NK-92 (cell line): ENCODE measurements around the gene PLEKHN1.
"Not testable (repeated sequence)": the region's sequence is repeated elsewhere in the genome, so short reads cannot be mapped to it uniquely, and the experiment has no call there.

ENCODE experiments used
- DNase-seq: peaks from one replicate; lab custom pipeline; 2025; ENCODE audit not compliant: unreplicated experiment; lab: John Stamatoyannopoulos, UW

PLEKHN1 gene

DNA sequence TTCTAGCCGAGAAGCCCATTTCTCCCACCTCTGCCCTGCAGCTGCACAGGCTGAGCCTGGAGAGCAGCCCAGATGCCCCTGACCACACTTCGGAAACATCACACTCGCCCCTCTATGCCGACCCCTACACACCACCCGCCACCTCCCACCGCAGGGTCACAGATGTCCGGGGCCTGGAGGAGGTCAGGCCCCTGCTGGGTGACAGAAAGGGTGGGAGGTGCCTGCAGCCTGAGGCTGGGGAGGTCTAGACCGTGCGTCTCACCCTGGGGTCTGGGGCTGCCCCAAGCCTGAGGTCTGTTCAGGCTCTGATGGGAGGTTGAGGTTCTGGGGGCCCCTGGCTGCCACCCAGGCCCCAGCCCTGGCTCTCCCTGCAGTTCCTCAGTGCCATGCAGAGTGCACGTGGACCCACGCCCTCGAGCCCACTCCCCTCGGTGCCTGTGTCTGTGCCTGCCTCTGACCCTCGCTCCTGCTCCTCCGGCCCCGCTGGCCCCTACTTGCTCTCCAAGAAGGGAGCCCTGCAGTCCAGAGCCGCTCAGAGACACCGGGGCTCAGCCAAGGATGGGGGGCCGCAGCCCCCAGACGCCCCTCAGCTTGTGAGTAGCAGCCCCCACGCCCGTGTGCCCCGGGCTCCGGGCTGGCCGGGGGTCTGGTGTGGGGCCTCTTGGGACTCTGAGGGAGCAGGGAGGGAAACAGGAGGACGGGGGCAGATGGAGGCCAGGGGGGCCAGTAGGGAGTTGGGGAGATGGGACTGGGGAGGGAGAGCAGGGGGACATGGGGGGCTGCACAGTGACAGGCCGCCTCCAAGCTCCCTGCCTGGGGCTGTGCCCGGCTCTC is 7.4 kb downstream of the PLEKHN1 start:
- DNase-seq: no peak

DNA sequence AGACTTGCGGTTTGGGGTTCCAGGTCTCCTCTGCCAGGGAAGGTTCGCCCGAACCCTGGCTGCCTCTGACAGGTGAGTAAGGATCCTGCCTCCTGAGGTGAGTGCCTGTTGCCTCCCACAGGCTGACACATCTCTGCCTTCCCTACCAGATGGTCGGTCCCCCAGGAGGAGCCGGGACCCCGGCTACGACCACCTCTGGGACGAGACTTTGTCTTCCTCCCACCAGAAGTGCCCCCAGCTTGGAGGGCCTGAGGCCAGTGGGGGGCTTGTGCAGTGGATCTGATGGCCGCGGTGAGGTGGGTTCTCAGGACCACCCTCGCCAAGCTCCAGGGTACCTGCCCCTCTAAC is 8.0 kb downstream of the PLEKHN1 start:
- DNase-seq: no peak

DNA sequence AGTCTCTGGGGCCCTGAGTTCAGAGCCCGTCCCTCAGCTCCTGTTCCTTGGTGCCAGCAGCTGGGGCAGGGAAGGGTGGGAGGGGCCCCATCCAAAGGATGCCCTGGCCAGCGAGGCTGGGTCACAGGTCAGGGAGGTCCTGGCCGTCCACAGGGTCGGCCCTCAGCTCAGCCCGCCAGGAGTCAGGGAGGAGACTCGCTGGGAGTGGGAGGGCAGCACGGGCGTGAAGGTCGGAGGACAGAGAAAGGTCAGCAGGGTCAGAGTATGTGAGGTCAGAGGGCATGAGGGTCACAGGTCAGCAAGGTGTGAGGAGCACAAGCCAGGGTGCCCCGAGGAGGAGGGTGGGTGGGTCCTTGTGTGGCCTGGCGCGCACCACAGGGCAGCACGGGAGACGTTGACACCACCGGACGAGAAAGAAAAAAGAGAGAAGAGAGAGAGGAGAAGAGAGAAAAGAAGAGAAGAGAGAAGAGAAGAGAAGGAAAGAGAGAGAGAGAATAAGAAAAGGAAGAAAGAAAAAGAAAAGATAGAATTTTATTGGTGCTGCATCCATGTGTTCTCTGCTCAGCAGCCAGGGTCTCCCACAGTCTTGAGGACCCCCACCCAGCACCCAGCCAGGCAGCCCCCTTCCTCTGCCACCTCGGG is 8.5 kb downstream of the PLEKHN1 start:
- DNase-seq: no peak

DNA sequence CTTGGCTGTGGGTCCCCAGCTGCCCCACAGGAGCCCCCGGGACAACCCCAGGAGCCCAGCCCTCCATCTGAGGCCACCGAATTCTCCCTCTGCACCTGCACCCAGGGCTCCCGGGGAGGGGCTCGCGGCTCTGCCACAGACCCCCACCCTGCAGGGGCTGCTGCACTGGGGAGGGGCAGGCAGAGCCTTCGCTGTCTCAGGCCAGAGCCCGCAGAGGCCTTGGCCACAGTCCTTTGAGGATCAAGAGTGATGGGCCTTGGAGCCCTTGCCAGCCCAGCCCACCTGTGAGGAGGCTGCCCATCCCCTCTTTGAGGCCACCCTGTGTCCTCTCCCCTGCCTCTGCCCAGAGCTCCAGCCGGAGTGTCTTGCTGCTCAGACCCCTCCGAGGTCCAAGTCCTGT is 9.1 kb downstream of the PLEKHN1 start:
- DNase-seq: no peak

DNA sequence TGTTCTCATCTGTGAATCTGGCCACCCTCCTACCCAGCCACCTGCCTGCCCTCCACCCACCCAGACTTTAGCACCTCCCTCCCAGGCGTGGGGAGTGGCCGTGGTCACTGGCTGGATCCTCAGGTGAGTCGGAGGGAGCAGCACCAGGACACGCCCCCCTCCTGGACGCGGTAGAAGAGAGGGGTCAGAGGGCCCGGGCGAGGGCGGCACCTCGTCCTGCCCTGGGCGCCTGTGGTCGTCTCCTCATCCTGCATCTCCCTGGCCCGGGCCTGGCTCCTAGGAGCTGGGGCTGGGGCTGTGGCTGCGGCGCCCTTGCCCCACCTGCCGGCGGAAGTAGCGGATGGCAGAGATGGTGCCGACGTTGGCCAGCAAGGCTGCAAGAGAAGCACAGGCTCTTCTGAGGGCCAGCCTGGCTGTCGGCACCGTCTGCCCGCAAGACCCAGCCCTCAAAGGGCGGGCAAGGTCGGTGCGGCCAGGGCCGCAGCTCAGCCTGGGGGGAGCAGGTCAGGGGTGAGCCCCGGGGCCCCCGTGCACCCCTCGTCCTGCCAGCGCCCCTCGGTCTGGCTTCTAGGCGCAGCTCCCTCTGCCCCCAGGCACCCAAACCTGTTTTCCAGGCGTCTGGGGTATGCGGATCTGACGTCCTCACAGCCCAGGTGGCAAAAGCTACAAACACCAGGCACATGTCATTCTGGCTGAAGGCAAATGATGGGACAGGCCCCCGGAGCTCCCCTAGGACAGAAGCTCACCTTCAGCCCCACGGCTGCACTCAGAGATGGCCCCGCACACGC is 9.8 kb downstream of the PLEKHN1 start:
- no peak for DNase-seq

DNA sequence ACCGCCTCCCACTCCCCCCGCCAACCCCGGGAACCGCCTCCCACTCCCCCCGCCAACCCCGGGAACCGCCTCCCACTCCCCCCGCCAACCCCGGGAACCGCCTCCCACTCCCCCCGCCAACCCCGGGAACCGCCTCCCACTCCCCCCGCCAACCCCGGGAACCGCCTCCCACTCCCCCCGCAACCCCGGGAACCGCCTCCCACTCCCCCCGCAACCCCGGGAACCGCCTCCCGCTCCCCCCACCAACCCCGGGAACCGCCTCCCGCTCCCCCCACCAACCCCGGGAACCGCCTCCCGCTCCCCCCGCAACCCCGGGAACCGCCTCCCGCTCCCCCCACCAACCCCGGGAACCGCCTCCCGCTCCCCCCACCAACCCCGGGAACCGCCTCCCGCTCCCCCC is 10.5 kb downstream of the PLEKHN1 start:
- DNase-seq: not testable (repeated sequence)

DNA sequence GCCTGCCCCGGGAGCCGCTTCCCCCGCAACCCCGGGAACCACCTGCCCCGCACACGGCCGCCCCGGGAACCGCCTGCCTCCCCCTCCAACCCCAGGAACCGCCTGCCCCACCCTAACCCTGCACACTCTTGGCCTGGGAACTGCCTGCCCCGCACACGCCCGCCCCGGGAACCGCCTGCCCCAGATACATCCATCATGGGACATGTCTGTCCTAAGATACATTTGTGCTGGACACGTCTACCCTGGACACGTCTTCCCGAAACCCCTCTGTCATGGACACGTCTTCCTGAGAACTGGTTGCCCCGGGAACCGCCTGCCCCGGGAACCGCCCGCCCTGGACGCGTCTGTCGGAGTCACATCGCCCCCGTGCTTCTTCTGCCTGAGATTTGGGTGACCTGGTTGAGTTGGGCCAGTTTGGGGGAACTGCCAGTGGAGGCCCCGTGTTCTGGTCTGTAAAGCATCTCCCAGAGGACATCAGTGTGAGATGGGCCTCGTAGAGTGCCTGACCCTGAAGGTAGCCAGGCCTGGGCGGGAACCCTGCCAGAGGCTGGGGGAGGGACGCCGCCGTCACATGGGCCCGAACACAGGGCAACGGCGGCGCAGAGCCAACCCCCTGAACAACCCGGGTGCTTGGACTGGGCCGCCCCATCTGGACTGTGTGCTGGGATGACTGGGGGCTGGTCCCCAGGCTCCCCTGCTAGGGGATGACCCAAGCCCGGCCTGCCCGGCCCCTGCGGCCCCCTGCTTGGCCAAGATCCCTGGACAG is 12.0 kb downstream of the PLEKHN1 start:
- DNase-seq: no peak

DNA sequence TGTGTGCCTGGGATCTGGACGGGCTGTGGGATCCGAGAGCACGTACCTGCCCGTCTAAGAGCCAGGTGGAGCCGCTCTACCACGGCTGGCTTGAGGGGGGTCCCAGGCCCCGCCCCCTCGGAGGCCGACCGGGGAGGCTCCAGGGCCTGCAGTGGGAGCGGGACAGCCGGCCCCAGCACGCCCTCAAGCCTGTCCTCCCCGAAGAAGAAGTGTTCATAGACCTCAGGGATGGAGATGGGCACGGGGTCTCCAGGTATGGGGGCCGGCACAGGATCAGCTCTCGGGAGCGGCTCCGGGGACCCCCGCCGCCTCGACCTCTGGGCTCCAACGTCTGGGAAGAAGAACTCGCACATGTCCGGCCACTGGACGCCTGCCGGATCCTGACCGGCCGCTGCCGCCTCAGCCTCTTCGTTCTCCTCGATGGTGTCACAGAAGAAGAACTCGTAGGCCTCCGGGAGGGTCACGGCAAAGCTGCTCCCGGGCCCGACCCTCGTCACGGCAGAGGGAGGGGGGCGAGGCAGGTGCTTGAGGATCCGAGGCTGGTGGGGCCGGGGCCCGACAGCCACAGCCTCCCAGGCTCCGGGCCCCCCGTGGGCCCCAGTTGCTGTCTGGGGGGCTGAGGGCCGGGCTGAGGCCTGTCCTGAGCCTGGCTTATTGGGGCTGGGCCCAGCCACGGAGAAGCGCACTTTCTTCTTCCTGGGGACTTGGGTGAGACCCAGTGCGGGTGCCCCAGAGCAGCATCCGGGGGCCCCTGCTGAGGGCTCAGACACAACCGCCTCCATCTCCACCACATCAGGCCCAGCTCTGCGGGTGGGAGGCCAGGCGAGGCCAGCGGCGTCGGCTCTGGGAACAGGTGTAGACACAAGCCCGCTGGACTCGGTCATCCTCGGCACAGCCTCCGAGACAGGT is 12.8 kb downstream of the PLEKHN1 start:
- DNase-seq: no peak

DNA sequence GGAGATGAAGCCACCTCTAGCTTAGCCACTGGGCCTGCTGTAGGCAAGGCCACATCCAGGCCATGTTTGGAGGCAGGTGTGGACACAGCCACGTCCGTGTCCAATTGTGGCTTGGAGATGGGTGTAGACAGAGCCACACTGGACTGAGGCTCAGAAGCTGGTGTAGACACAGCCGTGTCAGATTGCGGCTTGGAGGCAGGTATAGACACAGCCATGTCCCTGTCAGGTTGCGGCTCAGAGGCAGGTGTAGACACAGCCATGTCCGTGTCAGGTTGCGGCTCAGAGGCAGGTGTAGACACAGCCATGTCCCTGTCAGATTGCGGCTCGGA is 13.4 kb downstream of the PLEKHN1 start:
- no peak for DNase-seq

DNA sequence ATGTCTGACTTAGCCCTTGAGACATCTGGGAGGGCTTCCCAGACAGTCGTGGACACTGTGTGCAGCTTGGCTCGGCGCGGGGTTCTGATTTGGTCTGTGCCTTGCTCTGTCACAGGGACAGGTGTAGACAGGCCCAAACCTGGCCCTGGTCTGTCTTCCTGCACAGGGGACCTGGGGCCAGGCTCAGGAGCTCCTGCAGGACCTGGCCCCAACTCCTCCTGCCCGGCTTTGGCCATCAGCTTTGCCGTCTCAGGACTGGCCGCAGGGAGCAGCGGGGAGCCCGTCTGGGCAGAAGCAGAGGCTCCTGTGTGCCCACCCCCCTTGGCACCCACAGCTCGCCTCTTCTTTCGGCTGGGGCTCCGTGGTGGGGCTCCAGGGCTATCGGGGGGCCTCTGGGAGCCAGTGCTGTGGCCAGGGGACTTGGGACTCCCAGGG is 13.9 kb downstream of the PLEKHN1 start:
- DNase-seq: no peak

DNA sequence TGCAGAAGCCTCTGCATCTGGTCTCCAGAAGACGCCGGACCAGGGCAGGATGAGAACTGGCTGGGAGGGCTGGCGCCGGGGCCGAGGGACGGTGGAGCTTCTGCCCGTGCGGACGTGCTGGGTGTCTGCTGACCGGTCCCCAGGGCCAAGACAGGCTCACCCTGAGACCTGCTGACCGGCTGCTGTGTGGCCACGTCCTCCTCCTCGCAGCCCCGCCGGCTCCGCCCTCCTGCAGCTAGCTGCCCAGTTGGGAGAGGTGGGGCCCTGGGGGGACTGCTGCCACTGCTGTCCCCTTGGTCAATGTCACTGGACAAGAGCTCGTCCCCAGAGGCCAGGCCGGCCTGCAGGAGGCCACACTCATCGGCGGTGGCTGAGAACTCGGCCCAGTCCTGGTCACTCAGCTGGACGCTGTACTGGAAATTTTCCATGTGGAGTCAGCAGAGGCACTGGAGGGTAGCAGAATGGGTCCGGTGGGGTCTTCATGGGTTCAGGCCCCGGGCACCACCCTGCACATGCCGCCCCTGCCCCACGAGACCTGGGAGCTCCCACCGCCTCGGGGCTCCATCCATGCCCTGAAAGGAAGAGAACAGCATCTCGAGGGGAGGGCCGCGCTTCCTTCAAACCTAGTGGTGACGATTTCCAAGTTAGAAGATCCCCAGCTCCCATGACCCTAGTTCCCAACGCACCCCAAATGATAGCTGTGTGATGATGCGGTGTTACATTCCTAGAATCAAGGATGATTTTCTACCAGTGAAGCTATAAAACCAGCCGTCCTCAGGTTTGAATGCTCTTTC is 14.5 kb downstream of the PLEKHN1 start:
- DNase-seq: no peak

DNA sequence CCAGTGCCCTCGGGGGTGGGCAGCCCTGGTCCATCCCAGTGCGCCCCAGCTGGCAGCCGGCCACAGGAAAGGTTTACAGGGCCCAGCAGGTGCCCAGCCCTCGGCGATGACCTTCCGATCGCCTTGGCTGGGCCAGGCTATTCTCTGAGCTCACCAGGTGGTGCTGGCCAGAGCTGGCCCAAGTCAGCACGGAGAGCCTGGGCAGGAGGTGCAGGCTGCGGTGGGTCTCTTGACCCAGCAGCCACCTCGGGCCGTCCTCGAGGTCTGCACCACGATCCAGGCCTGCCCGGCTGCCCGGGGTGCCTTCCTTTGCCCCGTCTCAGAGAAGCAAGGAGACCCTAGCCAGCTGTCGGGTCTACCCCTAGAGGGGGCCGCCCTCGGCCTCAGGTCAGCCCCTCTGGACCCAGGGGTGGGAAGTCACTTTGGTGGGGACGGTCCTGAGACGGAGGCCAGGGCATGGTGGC is 15.2 kb downstream of the PLEKHN1 start:
- DNase-seq: no peak

DNA sequence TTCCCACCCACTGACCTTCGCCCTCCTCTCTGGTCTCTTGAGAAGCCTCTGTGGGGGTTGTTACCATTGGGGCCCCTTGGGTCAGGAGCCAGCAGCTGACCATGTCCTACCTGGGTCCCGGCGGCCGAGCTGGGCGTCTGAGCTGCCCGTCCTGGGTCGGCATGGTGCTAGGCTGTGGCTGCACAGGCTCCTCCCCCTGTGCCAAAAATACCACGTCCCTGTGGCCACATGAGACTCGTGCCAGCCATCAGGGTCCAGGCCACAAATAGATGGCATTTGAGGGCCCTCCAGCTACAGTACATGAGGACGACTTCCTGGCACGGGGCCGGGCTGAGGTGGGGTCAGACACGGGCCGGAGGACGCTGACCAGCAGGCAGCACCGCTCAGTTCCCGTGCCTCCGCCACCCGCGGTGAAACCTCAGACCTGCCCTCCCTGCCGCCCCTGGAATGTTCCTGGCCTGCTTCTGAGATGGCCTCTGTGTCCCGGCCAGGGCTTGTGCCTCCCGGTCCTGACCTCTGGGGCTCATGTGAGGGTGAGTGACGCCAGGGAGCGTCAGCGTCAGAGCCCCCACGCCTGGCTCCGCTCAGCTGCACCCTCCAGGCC is 15.8 kb downstream of the PLEKHN1 start, which contains the start of gene PERM1:
TSS of gene PERM1 (minus strand) at position 139 of the 604 bp plus-strand sequence. CDS start 1,064 bp downstream, outside the sequence.
- DNase-seq: no peak

DNA sequence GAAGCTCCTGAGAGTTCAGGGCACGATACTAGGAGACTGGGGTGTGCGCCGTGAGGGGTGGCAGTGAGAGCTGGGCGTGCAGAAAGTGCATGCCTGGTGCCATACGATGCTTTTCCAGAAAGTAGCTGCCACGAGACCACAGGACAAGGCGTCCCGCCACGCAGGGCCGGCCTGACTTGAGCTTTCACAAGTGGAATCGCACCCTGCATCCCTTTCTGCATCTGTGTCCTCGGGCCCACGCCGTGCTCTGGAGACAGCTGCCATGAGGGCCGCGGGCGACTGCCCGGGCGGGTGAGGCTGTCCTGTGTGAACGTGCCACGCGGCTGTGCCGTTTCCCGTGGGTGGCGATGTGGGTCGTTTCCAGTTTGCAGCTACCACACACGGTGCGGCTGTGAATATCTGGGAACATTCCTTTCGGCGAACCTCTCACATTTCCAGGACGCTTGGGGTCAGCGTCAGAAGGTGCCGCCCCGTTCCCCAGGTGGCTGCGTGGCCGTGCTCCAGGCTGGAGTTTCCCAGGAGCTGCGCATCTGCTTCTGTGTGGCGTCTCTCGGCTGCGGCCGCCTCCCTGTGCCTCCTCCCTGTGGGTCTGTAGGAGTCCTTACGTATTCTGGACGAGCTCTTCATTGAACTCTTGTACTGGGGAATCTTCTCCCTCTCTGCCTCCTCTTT is 16.6 kb downstream of the PLEKHN1 start:
- no peak for DNase-seq

DNA sequence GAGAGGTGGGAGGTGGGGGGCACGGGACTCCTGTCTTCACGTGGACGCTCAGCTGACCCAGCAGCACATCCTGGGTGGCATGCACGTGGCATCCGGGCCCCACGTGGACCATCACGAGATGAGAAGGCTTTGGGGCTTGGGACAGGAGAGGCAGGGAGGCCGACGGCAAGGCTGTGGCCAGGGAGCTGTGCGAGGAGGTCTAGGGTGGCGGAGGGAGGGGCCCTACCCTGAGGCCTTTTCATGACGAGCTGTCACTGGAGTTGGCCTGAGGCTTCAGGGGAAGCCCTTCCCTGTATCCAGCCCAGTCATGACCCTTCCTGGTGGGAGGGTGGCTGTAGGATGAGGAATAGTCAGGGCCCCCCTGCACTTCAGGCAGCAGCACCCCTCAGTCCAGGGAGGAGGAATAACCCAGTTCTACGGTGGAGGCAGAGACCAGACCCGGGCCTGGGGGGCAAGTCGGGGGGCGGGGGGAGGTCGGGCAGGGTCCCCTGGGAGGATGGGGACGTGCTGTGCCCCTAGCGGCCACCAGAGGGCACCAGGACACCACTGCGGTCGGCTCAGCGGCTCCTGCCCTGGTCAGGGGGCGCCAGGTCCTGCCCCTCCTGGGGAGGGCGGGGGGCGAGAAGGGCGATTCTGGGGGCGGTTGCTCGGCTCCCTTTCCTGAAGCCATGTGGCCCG is 17.7 kb downstream of the PLEKHN1 start:
- DNase-seq: no peak

DNA sequence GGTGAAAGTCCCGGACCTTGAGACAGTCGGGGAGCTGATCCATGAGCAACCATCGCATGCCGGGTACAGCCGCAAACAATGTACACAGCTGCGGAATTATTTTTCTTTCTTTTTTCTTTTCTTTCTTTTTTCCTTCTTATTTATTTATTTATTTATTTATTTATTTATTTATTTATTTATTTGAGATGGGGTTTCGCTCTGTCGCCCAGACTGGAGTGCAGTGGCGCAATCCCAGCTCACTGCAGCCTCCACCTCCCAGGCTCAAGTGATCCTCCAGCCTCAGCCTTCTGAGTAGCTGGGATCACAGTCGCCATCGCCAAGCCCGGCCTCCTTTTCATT is 18.2 kb downstream of the PLEKHN1 start:
- DNase-seq: no peak

DNA sequence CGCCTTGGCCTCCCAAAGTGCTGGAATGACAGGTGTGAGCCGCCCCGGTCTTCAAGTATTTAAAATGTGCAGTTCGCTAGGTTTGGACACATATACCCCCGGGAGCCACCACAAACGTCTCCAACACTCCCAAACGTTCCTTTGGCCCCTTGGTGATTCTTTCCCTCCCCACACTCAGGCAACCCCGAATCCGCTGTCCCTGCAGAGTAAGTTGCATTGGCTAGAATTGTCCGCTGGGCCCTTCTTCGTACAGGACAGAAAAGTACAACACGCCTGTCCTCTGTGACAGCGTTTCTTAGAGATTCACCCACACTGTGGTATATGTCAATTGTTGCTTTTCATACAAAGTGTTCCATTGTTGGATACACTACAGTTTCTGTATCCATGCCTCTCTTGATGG is 18.8 kb downstream of the PLEKHN1 start:
- DNase-seq: no peak

DNA sequence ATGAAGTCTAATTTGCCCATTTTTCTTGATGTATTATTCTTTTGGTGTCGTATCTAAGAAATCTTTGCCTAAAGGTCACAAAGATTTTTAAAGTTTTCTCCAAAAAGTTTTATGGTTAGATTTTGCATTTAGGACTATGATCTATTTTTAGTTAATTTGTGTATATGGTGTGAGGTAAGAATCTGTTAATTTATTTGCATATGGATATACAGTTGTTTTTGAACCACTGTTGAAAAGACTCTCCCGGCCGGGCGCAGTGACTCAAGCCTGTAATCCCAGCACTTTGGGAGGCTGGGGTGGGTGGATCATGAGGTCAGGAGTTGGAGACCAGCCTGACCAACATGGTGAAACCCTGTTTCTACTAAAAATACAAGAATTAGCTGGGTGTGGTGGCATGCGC is 21.8 kb downstream of the PLEKHN1 start:
- DNase-seq: not testable (repeated sequence)
